ENCODE data around the gene SLC16A3. TPM values are rescaled to one million over a fixed set of nuclear protein-coding genes. Genes with fewer than 3 reads are reported as not detected.

The SLC16A3 gene
- total RNA-seq, 2 donors from 2014 or later: 47.2 to 56.2 TPM

DNA sequence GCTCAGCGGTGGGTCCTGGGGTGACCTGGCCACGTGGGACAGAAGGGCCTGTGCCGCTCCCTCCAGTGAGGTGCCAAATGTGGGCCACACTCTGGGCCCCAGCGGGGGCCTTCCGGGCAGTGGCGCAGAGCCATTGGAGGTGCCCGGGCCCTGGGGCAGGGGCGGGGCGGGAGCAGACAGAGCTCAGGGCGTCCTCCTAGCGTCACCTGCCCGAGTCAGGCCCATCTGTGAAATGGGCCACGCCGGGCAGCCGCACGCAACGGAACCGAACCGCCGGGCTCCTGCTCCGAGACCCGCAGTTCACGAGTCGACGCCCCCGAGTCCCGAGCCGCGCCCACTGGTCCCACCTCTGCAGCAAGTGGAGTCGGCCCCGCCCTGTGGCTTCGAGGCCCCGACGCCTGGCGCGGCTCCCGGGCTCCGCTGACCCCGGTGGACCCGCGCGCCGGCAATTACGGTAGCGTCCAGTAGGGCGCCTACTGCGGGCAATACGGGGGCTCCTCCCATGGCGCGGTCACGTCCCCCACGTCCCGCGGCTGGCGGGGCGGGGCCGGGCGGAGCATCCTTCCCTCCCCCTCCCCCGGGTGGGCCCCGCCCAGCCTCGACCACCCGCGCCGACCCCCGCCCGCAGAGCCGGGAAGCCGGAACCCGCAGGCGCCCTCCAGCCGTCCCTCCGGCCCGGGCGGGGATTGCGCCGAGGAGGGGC lies 1.9 kb downstream of the SLC16A3 start:
- ATAC-seq (peak; percentile 13), DNase-seq (peak in 2 of 3 donors; percentile 49 to 54)
- Mint-ChIP-seq H3K27ac (no peak overlapping the region), H3K27me3 (no peaks in the 10 kb centered on the region), H3K4me3 (peak overlapping the region; percentile 86), H3K4me1 (peaks cover 10% of the 10 kb centered on the region), H3K36me3 (ENCODE audit: low read depth) (no peaks in the 10 kb centered on the region)
- H3K9me3 ChIP-seq (ENCODE audit: control insufficient read depth, low read length, poor library complexity, severe bottlenecking): no peaks in the 10 kb centered on the region

DNA sequence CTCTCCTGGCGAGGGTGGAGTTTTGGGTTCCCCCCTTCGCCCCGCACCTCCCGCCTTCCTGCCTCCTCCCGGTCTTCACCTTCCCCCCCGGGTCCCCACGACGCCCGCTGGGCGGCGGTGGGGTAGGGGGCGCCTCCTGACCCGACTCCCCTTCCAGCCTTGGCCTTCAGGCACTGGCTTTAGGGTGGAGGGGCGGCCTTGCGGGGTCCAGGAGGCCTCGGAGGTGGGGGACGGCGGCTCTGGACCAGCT lies 2.4 kb downstream of the SLC16A3 start:
- H3K36me3 Mint-ChIP-seq (ENCODE audit: low read depth): no peaks in the 10 kb centered on the region
- no peaks in the 10 kb centered on the region for H3K9me3 ChIP-seq (ENCODE audit: control insufficient read depth, low read length, poor library complexity, severe bottlenecking)
- H3K27me3 Mint-ChIP-seq: no peaks in the 10 kb centered on the region
- DNase-seq: no peak
- no peak overlapping the region for H3K27ac Mint-ChIP-seq
- no peak overlapping the region for H3K4me3 Mint-ChIP-seq
- ATAC-seq: peak; percentile 4
- H3K4me1 Mint-ChIP-seq: peaks cover 15% of the 10 kb centered on the region

DNA sequence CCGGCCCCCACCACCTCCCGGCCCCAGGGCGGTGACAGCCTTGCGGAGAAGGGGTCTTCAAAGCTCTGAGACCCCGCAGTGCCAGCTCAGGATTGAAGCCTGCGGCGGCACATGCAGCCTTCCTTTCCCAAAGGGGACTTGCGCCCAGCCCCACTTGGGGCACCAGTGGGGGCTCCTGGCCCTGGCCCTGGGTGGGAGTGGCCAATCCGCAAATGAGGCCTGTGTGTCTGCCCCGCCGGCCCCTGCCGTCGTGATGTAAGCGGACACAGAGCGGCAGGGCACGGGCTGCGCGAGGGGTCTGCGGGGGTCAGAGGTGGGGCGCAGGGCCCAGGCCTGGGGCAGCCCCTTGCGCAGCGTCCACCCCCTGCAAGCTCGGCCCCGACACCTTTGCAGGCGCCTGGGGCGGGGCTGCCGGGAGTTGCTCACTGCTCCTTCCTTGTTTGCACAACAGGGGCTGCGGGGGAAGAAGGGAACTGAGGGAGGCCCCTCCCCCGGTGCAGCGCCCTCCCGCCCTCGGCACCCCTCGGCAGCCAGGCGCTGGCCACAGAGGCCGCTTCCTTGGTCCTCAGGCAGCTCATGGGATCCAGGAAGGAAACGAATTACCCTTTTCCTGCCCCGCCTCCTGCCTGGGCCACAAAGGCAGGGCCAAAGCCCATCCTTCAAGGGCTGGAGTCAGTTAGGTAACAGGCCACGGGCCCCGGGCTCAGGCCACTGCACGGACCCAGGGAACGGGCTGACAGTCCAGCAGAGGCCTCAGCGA lies 2.9 kb downstream of the SLC16A3 start:
- H3K27me3 Mint-ChIP-seq: no peaks in the 10 kb centered on the region
- H3K9me3 ChIP-seq (ENCODE audit: control insufficient read depth, low read length, poor library complexity, severe bottlenecking): no peaks in the 10 kb centered on the region
- no peak overlapping the region for H3K4me3 Mint-ChIP-seq
- no peak for ATAC-seq
- H3K4me1 Mint-ChIP-seq: peaks cover 15% of the 10 kb centered on the region
- H3K27ac Mint-ChIP-seq: no peak overlapping the region
- no peaks in the 10 kb centered on the region for H3K36me3 Mint-ChIP-seq (ENCODE audit: low read depth)
- no peak for DNase-seq

DNA sequence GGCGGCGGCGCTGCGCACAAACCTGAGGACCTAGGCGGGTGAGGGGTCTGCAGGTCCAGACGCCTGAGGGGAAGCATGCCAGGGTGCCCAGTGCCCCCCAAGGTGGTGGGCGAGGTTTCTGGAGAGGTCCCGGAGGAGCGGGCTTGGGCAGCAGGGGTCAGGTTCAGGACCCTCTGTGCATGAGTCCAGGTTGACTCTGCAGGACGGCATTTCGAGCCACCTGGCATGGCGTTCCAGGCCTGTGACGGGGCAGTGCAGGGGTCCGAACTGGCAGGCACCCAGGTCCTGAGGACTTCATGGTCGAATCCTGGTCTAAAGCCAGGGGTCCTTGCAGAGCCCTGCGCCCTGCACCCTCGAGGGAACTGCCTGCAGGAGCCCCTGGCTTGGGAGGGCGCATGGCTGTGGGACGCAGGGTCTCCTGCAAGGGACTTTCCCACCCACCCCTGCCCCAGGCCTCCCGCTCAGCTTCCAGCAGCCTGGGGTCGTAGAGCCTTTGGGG lies 3.5 kb downstream of the SLC16A3 start:
- no peaks in the 10 kb centered on the region for H3K9me3 ChIP-seq (ENCODE audit: control insufficient read depth, low read length, poor library complexity, severe bottlenecking)
- no peak overlapping the region for H3K4me3 Mint-ChIP-seq
- no peaks in the 10 kb centered on the region for H3K36me3 Mint-ChIP-seq (ENCODE audit: low read depth)
- H3K27me3 Mint-ChIP-seq: no peaks in the 10 kb centered on the region
- DNase-seq (no peak), ATAC-seq (no peak)
- H3K4me1 Mint-ChIP-seq: peaks cover 15% of the 10 kb centered on the region
- no peak overlapping the region for H3K27ac Mint-ChIP-seq

DNA sequence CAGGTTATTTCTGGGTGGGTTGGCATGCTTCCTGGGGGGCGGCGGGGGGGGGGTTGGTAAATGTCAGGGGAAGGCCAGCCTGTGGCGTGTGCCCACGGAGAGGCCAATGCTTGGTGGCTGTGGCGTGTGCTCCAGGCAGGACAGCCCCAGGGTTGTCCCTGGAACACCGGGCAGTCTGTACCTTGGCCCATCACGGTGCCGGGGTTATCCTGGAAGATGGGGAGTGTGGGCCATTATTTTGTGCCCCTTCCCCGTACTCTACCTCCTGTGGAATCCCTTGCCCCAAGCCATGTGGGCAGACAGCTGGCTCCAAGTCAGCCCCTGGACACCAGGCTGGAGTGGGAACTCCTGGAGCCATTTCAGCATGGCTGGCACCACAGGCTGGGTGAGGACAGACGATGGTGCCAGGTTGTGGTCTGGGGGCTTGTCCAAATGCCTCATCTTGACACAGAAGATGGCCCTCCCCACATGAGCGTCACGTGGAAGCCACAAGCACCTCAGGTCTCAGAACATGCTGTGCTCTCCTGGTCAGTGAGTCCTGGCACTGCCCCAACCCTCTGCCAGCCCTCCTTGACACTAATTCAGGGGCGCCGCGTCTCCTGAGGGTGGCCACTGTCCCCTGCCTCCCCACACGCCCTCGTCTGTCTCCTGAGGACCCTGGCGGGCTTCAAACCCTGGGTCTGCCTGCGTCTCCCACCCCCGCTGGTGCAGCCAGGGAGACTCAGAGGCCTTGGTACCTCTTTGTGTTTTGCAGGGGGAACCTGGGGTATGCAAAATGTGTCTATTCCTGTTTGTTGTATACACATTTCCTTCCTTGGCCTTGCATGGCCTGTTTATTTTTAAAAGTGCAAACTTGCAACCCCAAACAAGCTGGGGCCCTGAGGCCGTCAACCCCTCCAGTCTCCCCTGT lies 4.3 kb downstream of the SLC16A3 start:
- no peak overlapping the region for H3K4me3 Mint-ChIP-seq
- no peak for ATAC-seq

DNA sequence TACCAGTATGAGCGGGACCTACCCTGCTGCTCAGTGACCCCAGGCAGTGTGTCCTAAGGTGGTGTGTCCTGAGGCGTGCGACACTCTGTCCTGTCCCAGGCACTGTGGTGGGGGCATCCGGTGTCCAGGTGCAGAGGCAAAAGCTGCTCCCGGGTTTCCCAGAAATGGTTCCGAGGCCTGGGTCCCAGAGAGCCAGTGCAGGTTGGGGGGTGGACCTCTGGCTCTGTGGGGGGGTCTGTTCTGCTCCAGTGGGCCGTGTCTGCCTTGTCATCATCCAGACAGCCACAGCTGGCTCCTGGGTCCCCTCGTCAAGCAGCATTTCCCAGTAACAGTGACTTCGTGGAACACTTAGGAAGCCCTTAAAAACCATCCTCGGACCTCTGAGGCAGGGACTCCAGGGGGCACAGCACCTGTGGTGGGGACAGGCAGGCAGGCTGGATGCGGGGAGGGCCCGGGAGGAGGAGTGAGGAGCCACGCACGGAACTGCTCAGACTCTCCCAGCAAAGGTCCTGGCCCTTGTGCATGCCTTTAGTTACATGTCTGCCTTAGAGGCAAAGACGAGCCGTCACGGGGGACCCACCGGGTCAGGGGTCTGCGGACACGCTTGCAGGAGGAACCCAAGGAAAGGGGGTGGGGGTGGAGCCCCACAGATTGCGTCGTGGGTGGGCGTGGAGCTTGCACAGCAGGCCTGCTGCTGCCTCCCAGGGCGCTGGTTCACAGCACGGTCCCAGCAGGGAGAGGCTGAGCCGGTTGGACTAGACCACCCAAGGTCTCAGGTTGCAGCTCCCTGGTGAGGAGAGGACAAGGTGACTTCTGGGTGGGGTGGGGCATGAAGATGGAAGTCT lies 5.6 kb downstream of the SLC16A3 start:
- no peaks in the 10 kb centered on the region for H3K9me3 ChIP-seq (ENCODE audit: control insufficient read depth, low read length, poor library complexity, severe bottlenecking)
- H3K27me3 Mint-ChIP-seq: no peaks in the 10 kb centered on the region
- H3K27ac Mint-ChIP-seq: no peak overlapping the region
- no peak for ATAC-seq
- peaks cover 21% of the 10 kb centered on the region for H3K4me1 Mint-ChIP-seq
- H3K4me3 Mint-ChIP-seq: no peak overlapping the region
- H3K36me3 Mint-ChIP-seq (ENCODE audit: low read depth): peaks cover 2% of the 10 kb centered on the region
- DNase-seq: no peak

More for the DNA sequence above, 4.3 kb downstream of the SLC16A3 start:
- peaks cover 14% of the 10 kb centered on the region for H3K4me1 Mint-ChIP-seq
- no peak overlapping the region for H3K27ac Mint-ChIP-seq
- H3K36me3 Mint-ChIP-seq (ENCODE audit: low read depth): peaks cover 2% of the 10 kb centered on the region
- H3K9me3 ChIP-seq (ENCODE audit: control insufficient read depth, low read length, poor library complexity, severe bottlenecking): no peaks in the 10 kb centered on the region
- DNase-seq: no peak
- no peaks in the 10 kb centered on the region for H3K27me3 Mint-ChIP-seq

DNA sequence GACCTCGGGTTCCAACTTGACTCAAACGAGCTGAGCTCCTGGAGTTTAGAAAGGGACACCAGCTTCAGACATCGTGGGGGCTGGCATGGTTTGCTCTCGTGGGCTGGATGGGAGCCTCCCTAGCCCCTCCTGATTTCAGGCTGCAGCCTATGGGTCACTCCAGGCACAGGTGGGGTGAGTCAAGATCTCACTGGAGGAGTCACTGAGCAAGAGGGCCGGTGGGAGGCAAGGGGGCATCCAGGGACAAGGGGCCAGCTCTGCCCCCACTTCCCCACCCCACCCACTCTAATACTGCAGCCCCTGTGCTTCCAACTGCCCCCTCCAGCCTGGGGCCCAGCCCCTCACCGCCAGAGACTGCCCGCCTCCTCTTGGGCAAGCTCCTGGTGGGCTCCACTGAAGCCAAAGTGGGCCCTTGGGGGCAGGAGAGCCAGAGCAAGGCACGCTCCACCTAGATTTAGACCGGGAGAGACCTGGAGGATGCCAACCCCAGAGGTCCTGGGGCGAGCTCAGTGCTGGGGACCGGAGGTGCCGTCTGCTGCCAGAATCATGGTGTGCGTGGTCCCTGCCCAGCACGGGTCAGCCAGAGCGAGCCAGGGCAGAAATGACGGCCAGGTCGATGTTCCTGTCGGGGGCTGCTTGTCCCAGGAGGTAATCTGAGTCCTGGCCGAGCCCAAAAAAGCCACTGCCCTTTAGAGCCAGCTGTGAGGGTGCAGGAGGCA lies 6.4 kb downstream of the SLC16A3 start:
- H3K27me3 Mint-ChIP-seq: no peaks in the 10 kb centered on the region
- H3K27ac Mint-ChIP-seq: no peak overlapping the region
- H3K4me3 Mint-ChIP-seq: peak overlapping the region; percentile 36
- H3K9me3 ChIP-seq (ENCODE audit: control insufficient read depth, low read length, poor library complexity, severe bottlenecking): no peaks in the 10 kb centered on the region
- H3K36me3 Mint-ChIP-seq (ENCODE audit: low read depth): peaks cover 2% of the 10 kb centered on the region
- DNase-seq: no peak
- H3K4me1 Mint-ChIP-seq: peaks cover 22% of the 10 kb centered on the region
- ATAC-seq: no peak

DNA sequence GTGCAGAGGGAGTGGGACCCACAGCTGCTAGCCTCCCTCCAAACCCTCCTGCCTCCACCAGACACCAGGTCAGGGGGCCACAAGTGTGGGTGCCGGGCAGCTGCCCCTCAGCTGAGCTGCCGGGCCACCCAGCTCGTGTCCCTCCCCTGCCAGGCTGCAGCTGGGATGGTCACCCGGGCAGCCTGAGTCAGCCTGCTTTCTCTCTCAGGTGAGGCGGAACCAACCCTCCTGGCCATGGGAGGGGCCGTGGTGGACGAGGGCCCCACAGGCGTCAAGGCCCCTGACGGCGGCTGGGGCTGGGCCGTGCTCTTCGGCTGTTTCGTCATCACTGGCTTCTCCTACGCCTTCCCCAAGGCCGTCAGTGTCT lies 6.9 kb downstream of the SLC16A3 start:
- no peaks in the 10 kb centered on the region for H3K9me3 ChIP-seq (ENCODE audit: control insufficient read depth, low read length, poor library complexity, severe bottlenecking)
- no peak overlapping the region for H3K27ac Mint-ChIP-seq
- H3K36me3 Mint-ChIP-seq (ENCODE audit: low read depth): peaks cover 2% of the 10 kb centered on the region
- no peak for ATAC-seq
- peaks cover 24% of the 10 kb centered on the region for H3K4me1 Mint-ChIP-seq
- H3K4me3 Mint-ChIP-seq: no peak overlapping the region
- DNase-seq: no peak
- H3K27me3 Mint-ChIP-seq: no peaks in the 10 kb centered on the region

DNA sequence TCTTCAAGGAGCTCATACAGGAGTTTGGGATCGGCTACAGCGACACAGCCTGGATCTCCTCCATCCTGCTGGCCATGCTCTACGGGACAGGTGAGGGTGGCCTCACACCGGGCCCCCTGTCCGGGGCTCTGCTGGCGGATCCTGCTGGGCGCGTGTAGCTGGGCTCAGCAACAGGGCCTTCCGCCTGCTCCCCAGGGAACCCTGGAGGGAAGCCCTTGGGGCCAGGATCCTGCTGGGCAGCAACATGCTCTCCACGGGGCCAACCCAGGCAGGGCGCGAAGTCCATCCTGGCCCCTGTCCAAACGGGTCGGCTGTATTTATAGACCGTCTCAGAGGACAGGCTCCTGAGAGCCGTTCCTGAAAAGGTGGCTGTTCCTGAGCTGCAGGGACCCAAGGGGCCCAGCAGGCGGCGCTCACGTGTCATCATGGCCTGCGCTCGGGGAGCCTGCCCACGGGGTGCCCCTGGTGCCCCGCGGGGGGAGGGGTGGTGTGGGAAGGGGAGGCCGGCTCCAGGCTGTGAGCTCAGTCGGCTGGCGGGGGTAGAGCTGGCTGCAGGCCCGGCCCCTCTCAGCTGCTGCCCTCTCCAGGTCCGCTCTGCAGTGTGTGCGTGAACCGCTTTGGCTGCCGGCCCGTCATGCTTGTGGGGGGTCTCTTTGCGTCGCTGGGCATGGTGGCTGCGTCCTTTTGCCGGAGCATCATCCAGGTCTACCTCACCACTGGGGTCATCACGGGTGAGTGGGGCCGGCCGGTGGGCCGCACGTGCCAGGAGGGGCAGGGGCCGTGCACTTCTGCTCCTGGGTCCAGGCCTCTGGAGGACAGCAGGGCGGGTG lies 7.5 kb downstream of the SLC16A3 start:
- Mint-ChIP-seq H3K27me3 (no peaks in the 10 kb centered on the region), H3K4me3 (no peak overlapping the region), H3K4me1 (peaks cover 25% of the 10 kb centered on the region), H3K27ac (no peak overlapping the region), H3K36me3 (ENCODE audit: low read depth) (peaks cover 2% of the 10 kb centered on the region)
- peak; percentile 61 to 63 (median 61) for DNase-seq
- H3K9me3 ChIP-seq (ENCODE audit: control insufficient read depth, low read length, poor library complexity, severe bottlenecking): no peaks in the 10 kb centered on the region
- peak; percentile 54 for ATAC-seq

DNA sequence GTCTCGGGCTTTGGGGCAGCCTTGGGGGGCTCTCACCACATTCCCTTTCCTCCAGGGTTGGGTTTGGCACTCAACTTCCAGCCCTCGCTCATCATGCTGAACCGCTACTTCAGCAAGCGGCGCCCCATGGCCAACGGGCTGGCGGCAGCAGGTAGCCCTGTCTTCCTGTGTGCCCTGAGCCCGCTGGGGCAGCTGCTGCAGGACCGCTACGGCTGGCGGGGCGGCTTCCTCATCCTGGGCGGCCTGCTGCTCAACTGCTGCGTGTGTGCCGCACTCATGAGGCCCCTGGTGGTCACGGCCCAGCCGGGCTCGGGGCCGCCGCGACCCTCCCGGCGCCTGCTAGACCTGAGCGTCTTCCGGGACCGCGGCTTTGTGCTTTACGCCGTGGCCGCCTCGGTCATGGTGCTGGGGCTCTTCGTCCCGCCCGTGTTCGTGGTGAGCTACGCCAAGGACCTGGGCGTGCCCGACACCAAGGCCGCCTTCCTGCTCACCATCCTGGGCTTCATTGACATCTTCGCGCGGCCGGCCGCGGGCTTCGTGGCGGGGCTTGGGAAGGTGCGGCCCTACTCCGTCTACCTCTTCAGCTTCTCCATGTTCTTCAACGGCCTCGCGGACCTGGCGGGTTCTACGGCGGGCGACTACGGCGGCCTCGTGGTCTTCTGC lies 8.4 kb downstream of the SLC16A3 start:
- no peak for ATAC-seq
- no peak for DNase-seq
- Mint-ChIP-seq H3K4me3 (peak overlapping the region; percentile 69), H3K4me1 (peaks cover 30% of the 10 kb centered on the region), H3K36me3 (ENCODE audit: low read depth) (peaks cover 3% of the 10 kb centered on the region), H3K27ac (no peak overlapping the region), H3K27me3 (no peaks in the 10 kb centered on the region)
- no peaks in the 10 kb centered on the region for H3K9me3 ChIP-seq (ENCODE audit: control insufficient read depth, low read length, poor library complexity, severe bottlenecking)

DNA sequence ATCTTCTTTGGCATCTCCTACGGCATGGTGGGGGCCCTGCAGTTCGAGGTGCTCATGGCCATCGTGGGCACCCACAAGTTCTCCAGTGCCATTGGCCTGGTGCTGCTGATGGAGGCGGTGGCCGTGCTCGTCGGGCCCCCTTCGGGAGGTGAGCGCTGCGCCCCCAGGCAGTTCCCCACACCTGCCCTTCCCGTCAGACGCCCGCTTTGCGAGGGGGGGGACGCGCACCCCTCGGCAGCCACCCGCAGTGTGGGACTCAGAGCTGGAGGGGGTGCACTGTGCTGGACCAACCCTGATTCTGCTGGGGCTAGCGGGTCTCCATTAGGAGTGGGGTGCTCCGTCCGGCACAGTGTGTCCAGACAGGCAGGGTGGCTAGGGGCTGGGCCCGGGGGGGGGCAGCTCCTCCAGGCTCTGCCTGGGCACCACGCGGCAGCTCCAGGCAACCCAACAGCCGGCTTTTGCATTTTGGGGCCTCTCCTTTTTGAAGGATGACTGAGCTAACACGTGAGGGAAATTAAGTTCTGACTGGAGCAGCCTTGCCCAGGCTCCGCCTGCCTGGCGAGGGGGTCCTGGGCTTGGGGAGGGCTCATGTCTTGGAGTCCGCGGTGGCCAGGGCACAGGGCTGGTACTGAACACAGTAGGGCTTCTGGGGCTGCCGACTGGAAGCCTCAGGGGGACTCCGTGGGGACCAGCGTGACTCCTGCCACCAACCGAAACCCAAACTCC lies 9.1 kb downstream of the SLC16A3 start:
- H3K4me3 Mint-ChIP-seq: peak overlapping the region; percentile 86
- peaks cover 6% of the 10 kb centered on the region for H3K36me3 Mint-ChIP-seq (ENCODE audit: low read depth)
- DNase-seq (no peak), ATAC-seq (peak; percentile 1)
- no peaks in the 10 kb centered on the region for H3K27me3 Mint-ChIP-seq
- no peaks in the 10 kb centered on the region for H3K9me3 ChIP-seq (ENCODE audit: control insufficient read depth, low read length, poor library complexity, severe bottlenecking)
- peak overlapping the region; percentile 84 for H3K27ac Mint-ChIP-seq
- peaks cover 35% of the 10 kb centered on the region for H3K4me1 Mint-ChIP-seq

Measured in T-helper 17 cell (primary cell).